Rectal smooth muscle tissue (tissue), 1 donor: ENCODE results near the gene SRRM3.
"Not testable (repeated sequence)": the region's sequence is repeated elsewhere in the genome, so short reads cannot be mapped to it uniquely, and the experiment has no call there.

ENCODE experiments used
- H3K27ac ChIP-seq: one replicate; pipeline ENCODE4 v1.7.0; 2013; ENCODE audit warnings: low read depth, low read length, inconsistent platforms
- H3K27me3 ChIP-seq: one replicate; pipeline ENCODE4 v1.7.0; 2013; ENCODE audit warnings: low read length; ENCODE audit not compliant: control insufficient read depth, insufficient read depth
- H3K36me3 ChIP-seq: one replicate; pipeline ENCODE4 v1.7.0; 2013; ENCODE audit warnings: low read length; ENCODE audit not compliant: control insufficient read depth, insufficient read depth
- H3K4me1 ChIP-seq: one replicate; pipeline ENCODE4 v1.7.0; 2013; ENCODE audit warnings: low read length; ENCODE audit not compliant: control insufficient read depth, insufficient read depth
- H3K4me3 ChIP-seq: one replicate; pipeline ENCODE4 v1.7.0; 2013; ENCODE audit warnings: low read length
- H3K9ac ChIP-seq: one replicate; pipeline ENCODE4 v1.7.0; 2013; ENCODE audit warnings: low read length

SRRM3 gene, protein sequence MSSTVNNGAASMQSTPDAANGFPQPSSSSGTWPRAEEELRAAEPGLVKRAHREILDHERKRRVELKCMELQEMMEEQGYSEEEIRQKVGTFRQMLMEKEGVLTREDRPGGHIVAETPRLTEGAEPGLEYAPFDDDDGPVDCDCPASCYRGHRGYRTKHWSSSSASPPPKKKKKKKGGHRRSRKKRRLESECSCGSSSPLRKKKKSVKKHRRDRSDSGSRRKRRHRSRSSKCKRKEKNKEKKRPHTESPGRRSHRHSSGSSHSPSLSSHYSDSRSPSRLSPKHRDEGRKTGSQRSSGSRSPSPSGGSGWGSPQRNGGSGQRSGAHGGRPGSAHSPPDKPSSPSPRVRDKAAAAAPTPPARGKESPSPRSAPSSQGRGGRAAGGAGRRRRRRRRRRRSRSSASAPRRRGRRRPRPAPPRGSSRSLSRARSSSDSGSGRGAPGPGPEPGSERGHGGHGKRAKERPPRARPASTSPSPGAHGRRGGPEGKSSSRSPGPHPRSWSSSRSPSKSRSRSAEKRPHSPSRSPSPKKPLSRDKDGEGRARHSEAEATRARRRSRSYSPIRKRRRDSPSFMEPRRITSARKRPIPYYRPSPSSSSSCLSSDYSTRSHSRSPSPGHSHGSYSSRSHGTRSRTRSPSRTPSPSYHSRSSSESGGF

DNA sequence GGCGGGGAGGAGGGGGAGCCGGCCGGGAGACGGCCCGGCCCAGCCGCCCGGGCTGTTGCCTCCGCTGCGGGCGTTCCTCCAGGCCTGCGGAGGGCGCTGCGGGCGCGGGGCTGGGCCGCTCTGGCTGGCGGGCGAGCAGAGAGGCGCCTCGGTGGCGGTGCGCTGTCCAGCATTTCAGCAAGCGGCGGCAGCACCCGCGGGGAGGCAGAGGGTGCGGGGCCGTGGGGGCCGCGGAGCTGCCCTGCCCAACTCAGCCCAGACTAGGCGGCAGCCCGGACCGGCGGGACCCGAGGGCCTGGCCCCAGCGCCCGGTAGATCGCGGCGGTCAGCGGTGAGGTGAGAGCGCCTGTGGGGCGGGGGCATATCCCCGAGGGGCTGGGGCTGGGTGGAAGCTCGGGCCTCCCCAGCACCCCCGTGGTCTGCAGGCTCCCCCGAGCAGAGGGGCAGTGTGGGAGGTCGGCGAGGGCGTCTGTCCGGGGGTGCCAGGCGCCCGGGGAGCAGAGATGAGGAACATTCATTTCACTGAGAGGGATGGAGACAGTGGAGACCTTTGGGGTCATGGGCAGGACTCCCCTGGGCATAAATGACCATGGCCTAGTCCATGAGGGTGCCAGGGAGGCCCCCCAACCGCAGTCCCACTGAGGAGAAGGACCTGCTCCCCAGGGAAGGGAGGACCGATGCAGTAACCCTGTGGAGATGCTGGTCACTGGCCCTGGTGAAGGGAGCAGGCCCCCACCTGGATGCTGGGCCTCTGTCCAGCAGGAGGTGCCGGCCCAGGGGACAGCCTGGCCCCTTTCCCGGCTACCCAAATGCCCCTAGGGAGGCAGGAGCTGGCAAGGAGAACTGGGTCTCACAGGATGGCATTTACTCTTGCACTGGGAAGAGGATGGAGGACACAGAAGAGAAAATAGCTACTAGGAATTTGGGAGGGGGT is at the start of gene SRRM3:
SRRM3 (plus strand) TSS at position 165 of the 934 bp plus-strand sequence. CDS start 33,171 bp downstream, outside the sequence.
- Histone ChIP-seq H3K4me3 (no peak within 1 kb of the TSS), H3K4me1 (no peaks in the 10 kb centered on the region), H3K27ac (no peak within 1 kb of the TSS), H3K9ac (no peak within 1 kb of the TSS), H3K27me3 (peaks cover 2% of the 10 kb centered on the region), H3K36me3 (no peaks in the 10 kb centered on the region)

DNA sequence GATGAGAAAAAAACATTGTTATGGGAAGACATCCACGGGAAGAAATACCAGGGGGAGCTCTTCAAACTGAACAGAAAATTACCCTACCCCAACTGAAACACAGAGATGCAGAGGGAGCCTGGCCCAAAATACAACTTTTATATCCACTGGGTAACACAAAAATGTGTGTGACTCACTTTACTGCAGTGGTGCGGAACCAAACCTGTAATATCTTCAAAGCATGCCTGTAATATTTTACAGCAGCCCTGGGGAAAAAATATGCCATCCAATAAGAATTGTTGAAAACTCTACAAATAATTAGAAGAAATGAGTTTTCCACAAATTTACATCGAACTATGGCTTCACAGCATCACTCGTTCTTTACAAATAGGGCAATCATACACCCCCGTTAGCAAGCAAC is 49.8 kb upstream of the SRRM3 start:
- H3K27me3 ChIP-seq = no peaks in the 10 kb centered on the region
- no peak overlapping the region for H3K4me3 ChIP-seq
- no peak overlapping the region for H3K27ac ChIP-seq

DNA sequence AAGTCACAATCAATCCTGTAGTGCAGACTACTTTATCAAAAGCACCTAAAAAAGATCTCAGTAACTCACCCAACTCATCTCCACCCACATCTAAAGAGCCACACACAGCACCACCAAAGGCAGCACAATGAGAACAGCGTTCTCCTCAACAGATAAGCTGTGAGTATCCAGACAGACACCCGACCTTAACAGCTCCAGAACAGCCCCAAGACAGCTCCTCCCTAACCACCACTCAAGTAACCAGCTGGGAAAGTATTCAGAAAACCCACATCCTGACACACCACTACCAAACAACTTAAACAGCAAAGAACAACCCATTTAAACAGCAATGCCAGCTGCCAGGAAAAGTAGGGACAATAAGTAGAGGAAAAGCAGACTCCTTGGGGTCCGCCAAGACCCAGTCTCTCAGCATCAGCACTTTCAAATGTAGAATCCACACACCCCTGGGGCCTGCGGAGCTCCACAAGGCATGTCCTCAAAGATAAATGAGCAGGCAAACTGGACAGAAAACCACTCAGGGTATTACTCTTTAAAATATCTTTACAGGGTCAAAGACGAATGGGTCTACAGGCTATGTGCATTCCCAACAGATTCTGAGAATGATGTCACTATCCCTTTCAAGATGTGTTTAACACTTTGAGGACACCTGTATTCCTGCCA is 48.0 kb upstream of the SRRM3 start:
- H3K4me1 ChIP-seq, H3K27me3 ChIP-seq, H3K9ac ChIP-seq, H3K36me3 ChIP-seq, H3K27ac ChIP-seq, H3K4me3 ChIP-seq: not testable (repeated sequence)

More for the DNA sequence above, 49.8 kb upstream of the SRRM3 start:
- no peaks in the 10 kb centered on the region for H3K4me1 ChIP-seq
- H3K36me3 ChIP-seq = no peaks in the 10 kb centered on the region
- H3K9ac ChIP-seq = no peak overlapping the region

DNA sequence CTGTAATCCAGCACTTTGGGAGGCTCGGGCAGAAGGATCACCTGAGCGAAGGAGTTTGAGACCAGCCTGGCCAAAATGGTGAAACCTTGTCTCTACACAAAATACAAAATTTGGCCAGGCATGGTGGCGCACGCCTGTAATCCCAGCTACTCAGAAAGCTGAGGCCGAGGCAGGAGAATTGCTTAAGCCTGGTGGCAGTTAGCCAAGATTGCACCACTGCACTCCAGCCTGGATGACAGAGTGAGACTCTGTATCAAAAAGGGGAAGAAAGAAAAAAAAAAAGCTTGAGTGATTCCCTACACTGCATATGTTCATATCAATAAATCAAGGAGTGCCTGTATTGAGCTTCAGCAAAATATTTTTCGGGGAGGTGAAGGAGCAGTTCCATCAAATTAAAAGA is 45.8 kb upstream of the SRRM3 start:
- no peaks in the 10 kb centered on the region for H3K27me3 ChIP-seq
- H3K4me3 ChIP-seq = no peak overlapping the region
- H3K4me1 ChIP-seq = no peaks in the 10 kb centered on the region
- H3K36me3 ChIP-seq = no peaks in the 10 kb centered on the region
- H3K9ac ChIP-seq = no peak overlapping the region
- no peak overlapping the region for H3K27ac ChIP-seq

DNA sequence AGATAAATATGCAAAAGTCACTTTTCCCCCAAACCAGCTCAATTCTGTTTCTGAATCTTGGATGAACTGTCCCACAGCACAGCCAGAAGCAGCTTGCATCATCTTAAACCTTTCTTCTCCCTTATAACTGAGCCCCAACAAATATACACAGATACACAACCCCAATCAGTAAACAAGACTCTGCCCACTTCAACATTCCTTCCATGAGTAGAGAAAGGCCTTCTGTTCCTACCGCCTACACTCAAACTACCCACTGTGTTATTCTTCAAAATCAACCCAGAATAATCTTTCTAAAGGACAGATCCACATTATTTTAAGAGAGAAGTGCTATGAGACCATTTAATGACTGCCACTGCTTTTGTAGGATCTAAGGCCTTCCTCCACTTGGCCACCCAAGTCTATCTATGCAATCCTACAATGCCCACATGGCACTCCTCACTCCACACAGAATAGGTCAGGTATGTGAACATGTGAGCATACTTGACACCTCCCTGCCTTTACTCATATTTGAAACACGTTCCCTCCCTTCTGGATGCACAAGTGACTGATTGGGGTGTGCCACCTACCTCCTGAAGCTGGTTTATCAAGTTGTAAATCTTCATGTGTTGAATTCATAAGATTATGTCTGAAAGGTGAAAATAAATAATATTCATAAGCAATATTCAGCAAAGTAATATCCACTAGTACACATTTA is 44.6 kb upstream of the SRRM3 start:
- H3K27ac ChIP-seq, H3K4me3 ChIP-seq, H3K27me3 ChIP-seq, H3K36me3 ChIP-seq, H3K9ac ChIP-seq, H3K4me1 ChIP-seq: not testable (repeated sequence)

DNA sequence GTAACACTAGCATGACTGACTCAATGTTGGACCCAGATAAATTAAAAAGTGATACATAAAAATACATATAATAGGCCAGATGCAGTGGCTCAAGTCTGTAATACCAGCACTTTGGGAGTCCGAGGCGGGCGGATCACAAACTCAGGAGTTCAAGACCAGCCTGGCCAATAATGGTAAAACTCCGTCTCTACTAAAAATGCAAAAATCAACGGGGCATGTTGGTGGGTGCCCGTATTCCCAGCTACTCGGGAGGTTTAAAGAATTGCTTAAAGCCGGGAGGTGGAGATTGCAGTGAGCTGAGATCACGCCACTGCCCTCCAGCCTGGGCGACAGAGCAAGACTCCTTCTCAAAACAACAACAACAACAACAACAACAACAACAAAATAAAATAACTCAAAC is 43.3 kb upstream of the SRRM3 start:
- H3K27me3 ChIP-seq, H3K27ac ChIP-seq, H3K36me3 ChIP-seq, H3K4me1 ChIP-seq, H3K9ac ChIP-seq, H3K4me3 ChIP-seq: not testable (repeated sequence)

DNA sequence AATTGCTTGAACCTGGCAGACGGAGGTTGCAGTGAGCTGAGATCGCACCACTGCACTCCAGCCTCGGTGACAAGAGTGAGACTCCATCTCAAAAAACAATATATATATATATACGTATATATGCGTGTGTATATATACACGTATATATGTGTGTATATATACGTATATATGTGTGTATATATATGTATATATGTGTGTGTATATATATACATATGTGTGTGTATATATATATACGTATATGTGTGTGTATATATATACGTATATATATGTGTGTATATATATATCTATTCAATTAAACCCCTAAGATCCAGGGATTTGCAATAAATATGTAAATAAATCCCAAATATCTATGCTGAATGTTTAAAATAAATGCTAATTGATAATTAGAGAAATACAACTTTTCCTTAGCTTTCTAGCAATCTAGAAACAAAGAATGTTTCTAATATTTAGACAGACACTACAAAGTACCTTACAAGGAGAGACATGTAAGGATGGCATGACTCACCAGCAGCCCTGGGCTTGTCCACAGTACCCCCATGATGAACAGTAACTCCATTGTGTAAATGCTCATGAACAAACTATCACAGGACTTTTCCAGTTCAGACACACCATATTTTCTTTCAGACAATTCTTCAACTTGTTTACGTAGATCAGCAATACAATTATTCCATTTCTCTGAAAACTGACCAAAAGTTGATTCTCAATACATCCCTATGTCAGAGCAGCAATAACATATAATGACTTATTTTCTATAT is 39.1 kb upstream of the SRRM3 start:
- not testable (repeated sequence) for H3K4me1 ChIP-seq, H3K9ac ChIP-seq, H3K27me3 ChIP-seq, H3K27ac ChIP-seq, H3K36me3 ChIP-seq, H3K4me3 ChIP-seq

DNA sequence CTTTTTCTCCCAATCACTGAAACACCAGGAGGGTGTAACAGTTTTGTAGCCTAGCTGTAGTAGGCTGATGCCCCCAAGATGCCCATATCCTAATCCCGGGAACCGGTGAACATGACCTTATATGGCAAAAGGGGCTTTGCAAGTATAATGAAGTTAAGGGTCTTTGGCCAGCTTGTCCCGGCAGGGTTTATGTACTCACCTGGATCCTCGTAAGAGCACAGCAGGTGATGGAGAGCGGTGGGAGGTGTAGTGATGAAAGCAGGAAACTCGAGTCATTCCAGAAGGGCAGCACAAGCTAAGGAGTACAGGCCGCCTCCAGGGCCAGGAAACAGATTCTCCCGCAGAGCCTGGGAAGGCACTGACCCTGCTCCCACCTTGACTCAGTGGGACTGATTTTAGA is 37.9 kb upstream of the SRRM3 start:
- H3K9ac ChIP-seq, H3K4me1 ChIP-seq, H3K36me3 ChIP-seq, H3K4me3 ChIP-seq, H3K27ac ChIP-seq, H3K27me3 ChIP-seq: not testable (repeated sequence)

DNA sequence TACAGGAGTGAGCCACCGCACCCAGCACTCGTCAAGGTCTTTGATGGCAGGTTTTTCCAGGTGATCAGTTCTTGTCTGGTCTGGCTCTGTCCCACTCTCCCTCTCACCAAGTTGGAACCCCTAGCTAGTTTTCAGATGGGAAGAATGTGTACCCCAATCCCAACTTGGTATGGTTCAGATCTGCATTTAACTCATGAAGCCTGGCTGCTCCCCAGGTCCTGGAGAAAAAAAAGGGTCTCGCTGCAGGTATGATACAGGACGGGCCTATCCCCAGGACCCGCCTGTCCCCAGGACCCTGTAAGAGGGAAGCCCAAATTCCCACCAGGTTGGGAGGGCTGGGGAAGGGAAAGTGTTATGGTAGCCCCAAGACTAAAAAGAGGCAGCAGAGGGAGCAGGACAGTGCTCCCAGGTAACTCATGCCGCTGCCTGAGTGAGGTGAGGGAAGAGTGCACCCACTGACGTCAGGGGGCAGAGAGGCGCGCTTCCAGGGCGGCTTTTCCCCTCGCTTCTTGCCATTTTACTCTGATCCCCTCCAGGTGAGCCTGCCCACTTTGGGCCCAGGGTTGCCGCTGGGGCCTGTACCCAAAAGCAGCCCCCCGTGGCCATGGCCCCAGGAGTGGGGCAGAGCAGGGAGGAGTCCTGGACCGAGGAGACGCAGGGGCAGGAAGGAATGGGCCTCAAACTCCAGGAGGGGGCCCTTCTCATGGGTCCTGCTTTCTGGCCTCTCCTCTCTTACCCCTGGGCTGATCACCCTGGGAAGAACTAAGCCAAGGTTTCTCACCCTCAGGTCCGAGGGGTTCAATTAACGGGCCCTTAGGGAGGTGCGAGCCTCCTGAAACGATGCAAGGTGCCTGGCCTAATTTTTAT is 36.4 kb upstream of the SRRM3 start:
- Histone ChIP-seq H3K27ac (no peak overlapping the region), H3K4me3 (no peak overlapping the region)

DNA sequence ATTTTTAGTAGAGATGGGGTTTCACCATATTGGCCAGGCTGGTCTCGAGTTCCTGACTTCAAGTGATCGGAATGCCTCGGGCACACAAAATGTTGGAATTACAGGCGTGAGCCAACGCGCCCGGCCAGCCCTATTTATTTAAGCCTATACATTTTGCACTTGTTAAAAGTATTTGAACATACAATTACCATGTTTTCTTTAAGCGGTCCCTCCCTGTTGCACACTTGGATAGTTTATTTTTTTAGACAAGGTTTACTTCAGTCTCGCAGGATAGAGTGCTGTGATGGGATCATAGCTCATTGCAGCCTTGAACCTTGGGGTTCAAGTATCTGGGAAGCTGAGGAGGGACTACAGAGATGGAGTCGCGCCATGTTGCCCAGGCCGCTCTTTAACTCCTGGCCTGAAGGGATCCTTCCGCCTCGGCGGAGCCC is 35.7 kb upstream of the SRRM3 start:
- Histone ChIP-seq H3K27me3 (no peaks in the 10 kb centered on the region), H3K9ac (peak overlapping the region; percentile 63), H3K4me1 (no peaks in the 10 kb centered on the region), H3K27ac (peak overlapping the region; percentile 81), H3K36me3 (no peaks in the 10 kb centered on the region), H3K4me3 (peak overlapping the region; percentile 81)

More for the DNA sequence above, 36.4 kb upstream of the SRRM3 start:
- Histone ChIP-seq H3K36me3 (no peaks in the 10 kb centered on the region), H3K4me1 (no peaks in the 10 kb centered on the region), H3K27me3 (no peaks in the 10 kb centered on the region), H3K9ac (no peak overlapping the region)
